MV-4-11 (cell line): ENCODE data around the gene CYB5RL.
"Not testable (repeated sequence)": the region's sequence is repeated elsewhere in the genome, so short reads cannot be mapped to it uniquely, and the experiment has no call there.

Experiments used
- DNase-seq: peaks from one replicate; lab custom pipeline; 2025; lab: John Stamatoyannopoulos, UW

CYB5RL gene

GRCh38 chr1:54199765-54200518 lies at the start of gene CYB5RL, which contains the start of gene MRPL37:
Gene CYB5RL, minus strand, starts transcription at chr1:54200030. Its CDS starts 4,414 bp downstream, at chr1:54195616.
Gene MRPL37, plus strand, starts transcription at chr1:54200167. Its CDS starts 77 bp downstream, at chr1:54200244.
- peak; percentile 91 for DNase-seq

DNA sequence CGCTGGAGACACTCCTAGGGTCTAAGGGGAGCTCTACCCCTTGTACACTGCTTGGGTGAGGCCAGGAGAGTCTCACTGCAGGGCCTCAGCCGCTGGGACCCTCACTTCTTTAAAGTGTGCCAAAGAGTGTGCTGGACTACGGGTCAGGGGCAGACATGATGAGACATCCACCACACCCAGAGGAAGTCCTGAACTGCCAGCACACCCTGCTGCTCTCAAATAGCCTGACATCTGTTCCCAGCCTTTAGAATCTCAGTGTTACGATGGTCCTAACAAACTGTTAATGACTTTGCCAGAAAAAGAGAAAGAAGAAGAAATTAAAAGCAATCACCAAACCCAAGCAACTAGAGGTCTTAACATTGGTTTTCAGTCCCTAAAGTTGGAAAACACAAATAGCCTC lies 49.1 kb upstream of the CYB5RL start:
- DNase-seq = no peak

- no peak for DNase-seq
Measured at GRCh38 chr1:54247863-54248515, 48.2 kb upstream of the CYB5RL start.

GRCh38 chr1:54246116-54246721 lies 46.4 kb upstream of the CYB5RL start:
- DNase-seq = no peak

DNA sequence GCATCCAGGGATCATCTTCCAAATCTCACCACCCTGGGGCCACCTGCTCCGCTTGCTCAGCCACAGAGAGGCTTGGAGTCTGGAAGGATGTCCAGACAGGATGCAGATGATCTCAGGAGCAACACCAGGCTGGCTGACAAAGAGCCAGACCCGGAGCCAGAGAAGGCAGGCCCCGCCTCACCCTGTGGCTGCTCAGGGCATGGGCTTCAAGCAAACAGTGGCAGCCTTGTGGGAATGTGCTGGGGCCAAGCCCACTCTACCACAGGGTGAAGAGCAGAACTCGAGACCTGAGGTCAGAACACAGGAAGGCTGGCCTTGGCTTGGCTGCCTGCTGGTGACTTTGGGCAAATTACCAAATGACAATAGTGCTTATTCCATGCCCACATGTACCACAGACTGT lies 45.7 kb upstream of the CYB5RL start:
- DNase-seq = no peak

DNA sequence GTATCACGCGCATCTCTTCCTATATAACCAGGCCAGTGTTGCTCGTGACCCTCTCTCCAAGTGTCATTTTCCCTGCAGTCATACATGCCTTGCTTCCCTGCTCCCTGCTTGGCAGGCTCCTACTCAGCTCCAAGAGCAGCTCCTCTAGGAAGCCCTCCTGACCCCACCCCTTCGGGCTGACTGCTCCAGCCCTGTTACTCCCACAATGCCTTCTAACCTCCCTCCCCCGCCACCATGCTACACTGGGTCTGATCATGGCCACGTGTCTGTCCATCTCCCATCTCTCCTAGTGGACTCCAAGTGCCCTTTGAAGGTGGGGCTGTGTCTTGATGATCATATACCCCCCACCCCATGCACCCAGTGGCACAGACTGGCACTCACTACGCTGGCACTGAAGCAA lies 44.8 kb upstream of the CYB5RL start:
- DNase-seq = no peak

- no peak for DNase-seq
Measured at GRCh38 chr1:54243022-54243421, 43.2 kb upstream of the CYB5RL start.

GRCh38 chr1:54241364-54241763 lies 41.5 kb upstream of the CYB5RL start:
- DNase-seq = no peak

- DNase-seq = no peak
Measured at GRCh38 chr1:54240741-54241335, 41.0 kb upstream of the CYB5RL start.

- no peak for DNase-seq
Measured at GRCh38 chr1:54239631-54240031, 39.8 kb upstream of the CYB5RL start.

DNA sequence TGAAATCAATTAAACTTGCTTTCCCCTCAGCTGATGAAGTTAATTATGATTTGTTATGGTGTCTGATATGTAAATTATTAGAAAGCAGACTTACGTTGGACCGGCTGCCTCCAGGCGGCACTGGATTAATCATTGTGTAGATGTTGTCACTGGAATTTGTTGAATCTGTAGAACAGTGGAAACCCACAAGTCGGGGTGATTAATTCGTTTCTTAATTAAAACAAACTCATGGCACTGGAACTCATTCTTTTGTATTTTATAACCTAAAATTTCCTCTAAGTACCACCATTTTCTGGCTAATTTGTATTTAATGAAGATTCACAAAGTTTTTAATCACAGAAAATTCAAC lies 39.2 kb upstream of the CYB5RL start:
- no peak for DNase-seq

DNA sequence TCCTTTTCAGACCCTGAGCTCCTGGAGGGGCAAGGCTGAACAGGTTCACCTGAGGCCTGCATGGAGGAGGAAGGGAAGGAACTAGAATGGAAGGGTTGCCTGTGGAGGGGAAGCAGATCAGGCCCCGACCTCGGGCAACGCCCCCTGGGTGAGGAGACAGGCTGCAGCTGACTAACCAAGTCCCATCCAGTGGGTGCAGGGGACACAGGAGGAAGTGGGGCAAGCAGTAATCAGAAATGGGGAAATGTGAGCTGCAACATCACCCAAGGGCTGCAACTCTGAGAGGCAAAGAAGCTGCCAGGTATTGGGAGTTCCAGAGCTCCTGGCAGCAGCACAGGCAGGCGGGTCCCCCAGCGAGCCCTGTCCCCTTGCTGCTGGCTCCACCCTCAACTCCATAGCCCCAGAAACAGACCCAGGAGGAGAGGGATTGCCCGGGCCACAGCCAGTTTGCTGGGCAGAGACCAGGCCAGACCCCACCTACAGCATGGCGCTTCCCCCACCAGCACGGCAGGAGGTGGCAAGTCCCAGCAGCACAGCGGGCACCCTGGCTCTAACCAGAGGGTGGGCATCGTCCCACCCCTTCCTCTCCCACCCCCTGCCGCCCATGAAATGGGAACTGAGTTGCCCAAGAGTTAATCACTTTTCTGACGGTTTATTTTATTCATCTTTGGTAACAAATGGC lies 38.7 kb upstream of the CYB5RL start:
- DNase-seq = peak; percentile 87

- no peak for DNase-seq
Measured at GRCh38 chr1:54237586-54237985, 37.8 kb upstream of the CYB5RL start.

- no peak for DNase-seq
Measured at GRCh38 chr1:54234284-54234683, 34.5 kb upstream of the CYB5RL start.

DNA sequence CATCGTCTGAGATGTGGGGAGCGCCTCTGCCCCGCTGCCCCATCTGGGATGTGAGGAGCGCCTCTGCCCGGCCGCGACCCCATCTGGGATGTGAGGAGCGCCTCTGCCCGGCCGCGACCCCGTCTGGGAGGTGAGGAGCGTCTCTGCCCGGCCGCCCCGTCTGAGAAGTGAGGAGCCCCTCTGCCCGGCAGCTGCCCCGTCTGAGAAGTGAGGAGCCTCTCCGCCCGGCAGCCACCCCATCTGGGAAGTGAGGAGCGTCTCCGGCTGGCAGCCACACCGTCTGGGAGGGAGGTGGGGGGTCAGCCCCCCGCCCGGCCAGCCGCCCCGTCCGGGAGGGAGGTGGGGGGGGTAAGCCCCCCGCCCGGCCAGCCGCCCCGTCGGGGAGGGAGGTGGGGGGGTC lies 33.4 kb upstream of the CYB5RL start:
- not testable (repeated sequence) for DNase-seq

- DNase-seq = peak; percentile 54
Measured at GRCh38 chr1:54230507-54231339, 30.9 kb upstream of the CYB5RL start.

DNA sequence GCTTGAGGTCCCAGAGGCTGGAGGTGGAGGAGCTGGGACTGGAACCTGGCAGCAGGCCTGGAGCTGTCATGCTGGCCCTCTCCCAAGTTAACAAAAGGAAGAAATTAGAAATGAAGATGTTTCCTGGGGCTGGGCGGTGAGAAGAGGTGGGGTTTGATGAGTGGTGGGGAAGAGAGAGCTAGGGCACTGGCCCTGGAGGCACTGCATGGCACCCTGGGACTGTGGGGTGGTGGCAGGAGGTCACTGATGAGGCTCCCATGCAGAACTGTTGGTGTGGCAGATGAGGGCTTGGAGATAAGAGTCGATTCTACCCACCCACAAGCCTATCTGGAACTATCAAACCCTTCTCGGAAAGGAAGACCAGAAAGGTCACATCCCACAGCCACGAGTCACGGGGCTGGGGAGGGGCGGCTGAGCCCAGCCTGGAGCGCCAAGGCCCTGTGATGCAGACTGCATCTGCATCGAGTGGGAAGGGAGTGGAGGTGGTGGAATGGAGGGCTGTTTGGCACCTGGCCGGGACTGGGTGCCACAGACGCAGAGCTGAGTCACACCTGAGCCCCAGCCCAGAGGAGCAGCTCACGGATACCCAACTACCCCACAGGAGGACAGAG lies 29.6 kb upstream of the CYB5RL start:
- DNase-seq = peak; percentile 30

DNA sequence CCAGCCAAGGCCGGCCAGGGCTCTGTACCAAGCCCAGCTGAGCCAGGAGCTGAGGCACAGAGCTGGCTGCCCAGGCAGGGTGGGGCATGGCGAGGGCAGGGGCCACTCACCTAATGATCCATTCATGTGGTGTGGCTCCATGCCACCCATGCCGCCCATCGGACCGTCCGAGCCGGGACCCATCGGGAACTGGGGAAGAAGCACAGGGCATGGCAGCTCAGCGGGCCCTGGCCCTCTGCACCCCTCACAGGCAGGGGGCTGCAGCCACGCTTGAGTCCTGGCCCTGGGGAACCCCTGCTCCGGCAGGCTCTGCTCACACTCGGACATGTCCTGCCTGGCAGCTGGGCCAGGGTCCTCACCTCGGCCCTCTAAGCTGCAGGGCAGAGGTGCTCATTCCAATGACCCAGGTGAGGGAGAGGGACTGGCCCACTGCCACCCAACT lies 28.8 kb upstream of the CYB5RL start:
- DNase-seq = no peak

DNA sequence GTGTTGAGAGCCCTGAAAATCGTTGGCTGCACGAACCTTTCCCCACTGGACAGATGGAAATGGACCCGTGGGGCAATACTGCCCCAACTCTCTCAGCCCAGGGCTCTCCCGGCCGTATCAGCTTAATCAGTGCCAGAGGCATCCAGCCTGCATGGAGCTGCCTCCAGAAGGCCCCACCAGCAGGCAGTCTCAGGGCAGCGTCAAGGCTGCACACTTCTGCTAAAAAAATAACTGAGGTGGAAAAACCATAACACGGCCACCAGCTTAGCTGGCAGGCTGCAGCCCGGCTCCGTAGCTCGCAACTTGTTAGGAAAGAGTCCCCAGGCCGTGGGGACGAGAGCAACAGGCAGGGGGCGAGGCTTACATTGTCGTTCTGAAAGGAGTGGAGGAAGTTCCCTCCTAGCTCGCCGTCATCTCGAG lies 28.1 kb upstream of the CYB5RL start:
- DNase-seq = peak; percentile 61

DNA sequence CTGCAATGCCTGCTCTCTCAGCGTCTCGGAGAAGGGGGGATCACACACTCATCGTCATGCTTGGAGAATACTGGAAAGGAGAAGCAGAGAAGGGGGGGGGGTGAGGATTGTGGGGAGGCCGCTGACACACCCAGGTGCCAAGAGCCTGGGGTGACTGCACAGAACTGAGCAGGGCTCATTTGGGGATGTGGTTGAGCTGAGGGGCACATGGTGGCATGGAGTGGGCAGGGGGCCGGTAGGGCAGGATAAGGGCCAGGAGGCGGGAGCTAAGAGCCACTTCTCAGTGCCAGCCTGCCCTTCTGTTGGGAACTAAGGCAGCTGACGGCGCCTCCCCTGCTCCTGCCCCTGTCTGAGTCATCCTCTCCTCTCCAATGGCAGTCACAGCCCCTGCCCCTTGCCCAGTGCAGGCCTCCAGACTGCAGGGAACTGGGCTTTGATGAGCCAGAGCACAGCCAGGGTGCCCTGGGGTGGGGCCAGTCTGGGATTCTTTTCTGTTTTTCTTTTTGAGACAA lies 27.3 kb upstream of the CYB5RL start:
- peak; percentile 60 for DNase-seq
